K562 (cell line): ENCODE measurements around the gene TRAP1. TPM values are rescaled to one million over a fixed set of nuclear protein-coding genes. Genes with fewer than 3 reads are reported as not detected.
A peak's percentile ranks its signal among the peaks of the same experiment; 100 is the strongest.

Source experiments
- ATAC-seq: fragments of 200-7000 bp; cut with Tn5 transposase; 3 replicates; pipeline ENCODE4 v1.9.1; 2020; ENCODE audit warnings: moderate library complexity
- BruUV-seq: library from RNA; stranded (reverse); fragments of 400-500 nt; replicated peaks from 2 replicates; lab custom pipeline; 2021; lab: Mats Ljungman, UMichigan
- CTCF ChIA-PET: fragments of 300-600 bp; formaldehyde crosslinking; extraction: SDS; loops from one replicate; lab custom pipeline; 2021; ENCODE audit warnings: low intra/inter-chr PET ratio; lab: Yijun Ruan, JAX
- POLR2A ChIA-PET: fragments of 300-600, 350-650 bp; sonication (Branson Sonifier 250); formaldehyde crosslinking; extraction: SDS; loops from one replicate; lab custom pipeline; 2021; ENCODE audit warnings: antibody characterized with exemption, inconsistent platforms; lab: Yijun Ruan, JAX
- DNase-seq, 4 experiments: peaks; one replicate each; pipeline versions ENCODE4 v3.0.0 to v3.0.0-alpha.2; 2011 to 2018; ENCODE audit warnings: low spot score in 3 of 4, mixed read lengths in 3 of 4; ENCODE audit errors: extremely low read depth in 1 of 4
- FAIRE-seq: peaks from 2 replicates; lab custom pipeline; 2011; peaks lifted over from hg19 to GRCh38; lab: Jason Lieb, UNC
- H2AFZ ChIP-seq: 2 replicates; pipeline ENCODE4 v1.6.0; 2011; ENCODE audit warnings: low read depth, low read length, control low read depth, inconsistent platforms
- H3K27ac ChIP-seq: fragments of 200-600 bp; 3 replicates; pipeline ENCODE4 v1.8.0; 2011; ENCODE audit warnings: low read depth, mild to moderate bottlenecking, control low read depth, inconsistent platforms, low read length, moderate library complexity, mixed read lengths; ENCODE audit errors: extremely low read depth
- H3K27me3 ChIP-seq, 2 experiments: fragments of 300-600 bp in 1 of 2; 2 replicates in 1 of 2; 3 replicates in 1 of 2; pipeline versions ENCODE4 v1.6.0 to v1.8.0; 2011; ENCODE audit warnings: inconsistent platforms in 2 of 2, low read length in 2 of 2, mild to moderate bottlenecking in 1 of 2, mixed read lengths in 1 of 2, moderate library complexity in 1 of 2; ENCODE audit not compliant: control insufficient read depth in 2 of 2, insufficient read depth in 2 of 2
- H3K36me3 ChIP-seq: fragments of 300-600 bp; 3 replicates; pipeline ENCODE4 v1.8.0; 2011; ENCODE audit warnings: mild to moderate bottlenecking, low read length, inconsistent platforms; ENCODE audit not compliant: control insufficient read depth, insufficient read depth
- H3K4me1 ChIP-seq, 2 experiments: fragments of 200-600 bp in 1 of 2; replicated peaks in 1 of 2; 2 replicates in 1 of 2; 3 replicates in 1 of 2; pipeline versions ENCODE4 v1.5.1 to v1.8.0; 2011; ENCODE audit warnings: inconsistent platforms in 2 of 2, low read length in 2 of 2, mild to moderate bottlenecking in 1 of 2, mixed read lengths in 1 of 2, moderate library complexity in 1 of 2; ENCODE audit not compliant: control insufficient read depth in 2 of 2, insufficient read depth in 2 of 2
- H3K4me2 ChIP-seq: 2 replicates; pipeline ENCODE4 v1.6.1; 2011; ENCODE audit warnings: low read length, control low read depth, inconsistent platforms, mixed read lengths; ENCODE audit not compliant: insufficient read depth
- H3K4me3 ChIP-seq: fragments of 200-600 bp; sonication (generic), shearing (Covaris generic); 2 replicates; pipeline ENCODE4 v1.5.1; 2016; ENCODE audit warnings: control low read depth, inconsistent platforms
- H3K79me2 ChIP-seq: fragments of 200-600 bp; 3 replicates; pipeline ENCODE4 v1.8.0; 2011; ENCODE audit warnings: low read length, inconsistent platforms; ENCODE audit not compliant: control insufficient read depth, insufficient read depth
- H3K9ac ChIP-seq, 2 experiments: 2 replicates each; pipeline versions ENCODE4 v1.6.0 to v1.6.1; 2011; ENCODE audit warnings: low read depth in 2 of 2, low read length in 2 of 2, control low read depth in 1 of 2, inconsistent platforms in 1 of 2, mild to moderate bottlenecking in 1 of 2, mixed read lengths in 1 of 2; ENCODE audit not compliant: insufficient read depth in 1 of 2
- H3K9me1 ChIP-seq: one replicate; pipeline ENCODE4 v1.6.0; 2011; ENCODE audit warnings: inconsistent platforms, mild to moderate bottlenecking, low read length, moderate library complexity; ENCODE audit not compliant: control insufficient read depth, insufficient read depth
- H3K9me3 ChIP-seq: replicated peaks from 2 replicates; pipeline ENCODE4 v1.5.1; 2011; ENCODE audit warnings: low read depth, low read length, inconsistent platforms; ENCODE audit not compliant: control insufficient read depth, insufficient read depth
- H4K20me1 ChIP-seq: replicated peaks from 2 replicates; pipeline ENCODE4 v1.6.1; 2011; ENCODE audit warnings: low read length, inconsistent platforms, mixed read lengths; ENCODE audit not compliant: control insufficient read depth, insufficient read depth
- ARID2 ChIP-seq: fragments of 450-650 bp; IDR thresholded peaks from 2 replicates; pipeline ENCODE4 v1.6.1; 2017; ENCODE audit warnings: antibody characterized with exemption, mild to moderate bottlenecking
- CBFA2T3 ChIP-seq: fragments of 450-650 bp; IDR thresholded peaks from 2 replicates; pipeline ENCODE4 v1.6.1; 2017
- CHD1 ChIP-seq: fragments of 200-600 bp; sonication (generic); IDR thresholded peaks from one replicate; pipeline ENCODE4 v1.6.1; 2012; ENCODE audit warnings: mild to moderate bottlenecking, moderate library complexity, low read length, inconsistent platforms
- DPF2 ChIP-seq: fragments of 450-650 bp; IDR thresholded peaks from 2 replicates; pipeline ENCODE4 v1.6.1; 2016
- E4F1 ChIP-seq: fragments of 250-450 bp; sonication (Bioruptor Pico); IDR thresholded peaks from 2 replicates; pipeline ENCODE4 v1.5.0; 2021; ENCODE audit warnings: mild to moderate bottlenecking, borderline replicate concordance
- ETS1 ChIP-seq: conservative IDR thresholded peaks from 2 replicates; pipeline ENCODE4 v1.6.1; 2011; ENCODE audit warnings: low read depth, mild to moderate bottlenecking, low read length; ENCODE audit not compliant: control insufficient read depth
- JUN ChIP-seq, 2 experiments: sonication (generic) in 1 of 2; formaldehyde crosslinking in 1 of 2; IDR thresholded peaks; 2 replicates each; pipeline versions ENCODE4 v1.6.1 to v1.8.0; 2012 to 2022; ENCODE audit warnings: borderline replicate concordance in 2 of 2, mild to moderate bottlenecking in 2 of 2, improper control_type of control experiment in 1 of 2, low read depth in 1 of 2, low read length in 1 of 2, missing genetic modification reagents in 1 of 2
- KDM4B ChIP-seq, 2 experiments: fragments of 450-650 bp in 1 of 2; sonication (generic) in 1 of 2; IDR thresholded peaks; 2 replicates each; pipeline ENCODE4 v1.6.1; 2016 to 2017; ENCODE audit warnings: borderline replicate concordance in 2 of 2, antibody characterized with exemption in 1 of 2, low read depth in 1 of 2, mild to moderate bottlenecking in 1 of 2
- LARP7 ChIP-seq: fragments of 450-650 bp; IDR thresholded peaks from 2 replicates; pipeline ENCODE4 v1.6.1; 2016
- NFIC ChIP-seq: fragments of 450-650 bp; IDR thresholded peaks from 2 replicates; pipeline ENCODE4 v1.6.1; 2017; ENCODE audit warnings: mild to moderate bottlenecking, inconsistent platforms
- SIN3B ChIP-seq: fragments of 450-650 bp; IDR thresholded peaks from 2 replicates; pipeline ENCODE4 v1.6.1; 2017; ENCODE audit warnings: low read depth, mild to moderate bottlenecking, moderate library complexity
- TBP ChIP-seq: optimal IDR thresholded peaks from 2 replicates; pipeline ENCODE3; 2011; ENCODE audit warnings: low read depth, low read length, improper control_type of control experiment
- XRCC4 ChIP-seq: IDR thresholded peaks from one replicate; pipeline ENCODE4 v1.6.1; 2011; ENCODE audit not compliant: insufficient read depth, insufficient read length; ENCODE audit errors: extremely low read depth
- ZC3H11A ChIP-seq: IDR thresholded peaks from 2 replicates; pipeline ENCODE4 v1.6.1; 2012; ENCODE audit warnings: low read depth, low read length, improper control_type of control experiment
- ZFP30 ChIP-seq: fragments of 250-450 bp; sonication (Bioruptor Pico); IDR thresholded peaks from 2 replicates; pipeline ENCODE4 v1.8.0; 2022; ENCODE audit warnings: moderate library complexity, mild to moderate bottlenecking, inconsistent platforms, borderline replicate concordance
- ZNF263 ChIP-seq: sonication (generic); formaldehyde crosslinking; IDR thresholded peaks from 2 replicates; pipeline ENCODE4 v1.8.0; 2022; ENCODE audit warnings: mild to moderate bottlenecking, missing genetic modification reagents, borderline replicate concordance
- ZNF277 ChIP-seq: fragments of 250-450 bp; sonication (Bioruptor Pico); IDR thresholded peaks from 2 replicates; pipeline ENCODE4 v1.8.0; 2022; ENCODE audit warnings: inconsistent platforms, mild to moderate bottlenecking, moderate library complexity, borderline replicate concordance
- ZNF347 ChIP-seq: fragments of 450-650 bp; formaldehyde crosslinking; IDR thresholded peaks from 2 replicates; pipeline ENCODE4 v1.4.0; 2020; ENCODE audit warnings: low read depth, mild to moderate bottlenecking, moderate library complexity
- WGBS: fragments of 100-300 bp; shearing (Covaris generic); methylation state at CpG from one replicate; pipeline ENCODE4 v1.1.6; 2016; ENCODE audit warnings: low coverage, mixed read lengths; ENCODE audit not compliant: insufficient coverage; ENCODE audit errors: missing lambda C conversion rate; 5-methylcytosine and 5-hydroxymethylcytosine counted together
- in situ Hi-C: fragments of 300-500 bp; cut with MboI; formaldehyde crosslinking; loops from 4 replicates; pipeline ENCODE4 v1.15.0; 2018; ENCODE audit warnings: inconsistent platforms, mixed read lengths
- intact Hi-C: fragments of 100-400 bp; cut with micrococcal nuclease; formaldehyde crosslinking; loops from 2 replicates; pipeline ENCODE4 v1.14.2; 2022
- polyA plus RNA-seq, 8 experiments: library from polyadenylated mRNA; depleted of rRNA in 4 of 8; stranded (reverse) in 5 of 8; unstranded in 3 of 8; fragments of >200 nt; fragmentation: Nextera tagmentation in 2 of 8; fragmentation: Illumina TruSeq in 1 of 8; extraction: Ambion mirVana in 2 of 8; extraction: Trizol in 1 of 8; gene quantifications; 2 replicates each; pipeline versions ENCODE4 v1.2.1 to v1.2.3, GENCODE V29; 2011 to 2014; ENCODE audit warnings: inconsistent platforms in 1 of 8, missing spikeins in 1 of 8
- total RNA-seq, 7 experiments: library from RNA; depleted of rRNA in 6 of 7; stranded (reverse); fragments of >200 nt in 6 of 7; fragmentation: Illumina TruSeq in 2 of 7; extraction: Trizol in 2 of 7; gene quantifications; 2 replicates each; pipeline versions ENCODE4 v1.2.1 to v1.2.3, GENCODE V29; 2011 to 2021; ENCODE audit warnings: low replicate concordance in 1 of 7

The TRAP1 gene
- total and polyA plus RNA-seq, 9 of the 15 experiments (the other 6 are each of a cell fraction or from before 2014, with no cell fraction given): 19.1 to 436 (median 301) TPM

GRCh38 chr16:3766177-3766576, 48.9 kb upstream of the TRAP1 start:
- Histone ChIP-seq H3K27me3 (no peaks in the 10 kb centered on the region), H3K4me1 (peaks cover 0 to 4% of the 10 kb centered on the region in 2 experiments; a peak in 1 of 5 replicates), H3K4me3 (no peak overlapping the region), H3K36me3 (peaks cover 59% of the 10 kb centered on the region), H3K9me1 (no peaks in the 10 kb centered on the region), H3K4me2 (no peak overlapping the region), H2AFZ (no peak overlapping the region), H3K9ac (no peak overlapping the region), H3K9me3 (no peaks in the 10 kb centered on the region), H4K20me1 (no peaks in the 10 kb centered on the region), H3K27ac (no peak overlapping the region), H3K79me2 (no peaks in the 10 kb centered on the region)
- ChIA-PET CTCF (no interaction called here), POLR2A (no interaction called here)
- intact Hi-C loops: no loop called here
- ATAC-seq (no peak), FAIRE-seq (no peak), DNase-seq (peak in 2 of 4 experiments; percentile 51 to 55)
- no TSS peak for BruUV-seq
- TF ChIP-seq ZNF277 (CRISPR knock-in tag) (no peak), JUN (IDR thresholded peaks at IDR 0.05; ENCODE audit: borderline replicate concordance, low read depth, low read length) (no peak), JUN (CRISPR knock-in tag; IDR thresholded peaks at IDR 0.05; ENCODE audit: borderline replicate concordance) (no peak), ARID2 (no peak), LARP7 (no peak), ZNF263 (CRISPR knock-in tag) (no peak), ZNF347 (CRISPR knock-in tag) (no peak), ETS1 (no peak), CHD1 (no peak), KDM4B (IDR thresholded peaks at IDR 0.05; ENCODE audit: borderline replicate concordance in 2 of 2, low read depth in 1 of 2) (no peak), CBFA2T3 (no peak), E4F1 (CRISPR knock-in tag) (no peak), TBP (no peak), NFIC (no peak), DPF2 (no peak), SIN3B (no peak), ZC3H11A (no peak), XRCC4 (no peak), ZFP30 (CRISPR knock-in tag) (no peak)
- in situ Hi-C loops: no loop called here
- WGBS: 98% methylated on average over 3 of the region's 3 CpGs
